Activated T-helper 9 cell treated with anti-CD3 and anti-CD28 coated beads, Interleukin-2, amount 50 U/mL, for 16 hours (primary cell): Measurements from ENCODE around the gene TNFAIP3.

Source experiments
- DNase-seq: peaks from one replicate; pipeline ENCODE4 v3.0.0-alpha.2; 2020; ENCODE audit warnings: low read depth

The TNFAIP3 gene

GRCh38 chr6:137845460-137845859 is 21.6 kb upstream of the TNFAIP3 start:
- DNase-seq: no peak

- no peak for DNase-seq
Measured at GRCh38 chr6:137846274-137846673, 20.8 kb upstream of the TNFAIP3 start.

GRCh38 chr6:137846772-137847313 is 20.2 kb upstream of the TNFAIP3 start:
- DNase-seq: no peak

- DNase-seq: no peak
Measured at GRCh38 chr6:137847748-137848147, 19.3 kb upstream of the TNFAIP3 start.

- DNase-seq: no peak
Measured at GRCh38 chr6:137848672-137849071, 18.4 kb upstream of the TNFAIP3 start.

GRCh38 chr6:137849181-137849980 is 17.7 kb upstream of the TNFAIP3 start:
- DNase-seq: no peak

GRCh38 chr6:137849981-137850714 is 16.9 kb upstream of the TNFAIP3 start:
- DNase-seq: no peak

GRCh38 chr6:137850816-137851602 is 16.1 kb upstream of the TNFAIP3 start:
- DNase-seq: no peak

GRCh38 chr6:137851669-137852068 is 15.4 kb upstream of the TNFAIP3 start:
- DNase-seq: no peak

- no peak for DNase-seq
Measured at GRCh38 chr6:137852346-137852745, 14.7 kb upstream of the TNFAIP3 start.

- no peak for DNase-seq
Measured at GRCh38 chr6:137852811-137853210, 14.2 kb upstream of the TNFAIP3 start.

- DNase-seq: no peak
Measured at GRCh38 chr6:137853569-137854213, 13.4 kb upstream of the TNFAIP3 start.

GRCh38 chr6:137856138-137856898 is 10.7 kb upstream of the TNFAIP3 start:
- no peak for DNase-seq

GRCh38 chr6:137859025-137859424 is 8.0 kb upstream of the TNFAIP3 start:
- DNase-seq: no peak

GRCh38 chr6:137860394-137861005 is 6.6 kb upstream of the TNFAIP3 start:
- no peak for DNase-seq

- DNase-seq: no peak
Measured at GRCh38 chr6:137861550-137862337, 5.3 kb upstream of the TNFAIP3 start.

GRCh38 chr6:137862419-137863090 is 4.5 kb upstream of the TNFAIP3 start:
- no peak for DNase-seq

GRCh38 chr6:137863091-137863797 is 3.8 kb upstream of the TNFAIP3 start:
- DNase-seq: no peak
